Upper lobe of left lung (tissue), 4 donors: ENCODE results near the gene MISP3.

ENCODE experiments used
- EP300 ChIP-seq, 4 donors: sonication (generic); formaldehyde crosslinking; IDR thresholded peaks; one replicate each; pipeline ENCODE4 v1.5.1; 2017; ENCODE audit warnings: antibody characterized with exemption in 4 of 4, control low read depth in 2 of 4
- POLR2AphosphoS5 ChIP-seq, 2 donors: sonication (generic); formaldehyde crosslinking; IDR thresholded peaks; one replicate each; pipeline ENCODE4 v1.5.1; 2017; ENCODE audit warnings: antibody characterized with exemption in 2 of 2
- TF ChIP-seq, protein P1 (sequence below), 6 experiments: fragments of 450-650 bp in 4 of 6; fragments of 200-600 bp in 2 of 6; sonication (generic) in 2 of 6; IDR thresholded peaks; one replicate each; pipeline ENCODE4 v1.5.1; 2016 to 2019; ENCODE audit warnings: antibody characterized with exemption in 6 of 6

DNA sequence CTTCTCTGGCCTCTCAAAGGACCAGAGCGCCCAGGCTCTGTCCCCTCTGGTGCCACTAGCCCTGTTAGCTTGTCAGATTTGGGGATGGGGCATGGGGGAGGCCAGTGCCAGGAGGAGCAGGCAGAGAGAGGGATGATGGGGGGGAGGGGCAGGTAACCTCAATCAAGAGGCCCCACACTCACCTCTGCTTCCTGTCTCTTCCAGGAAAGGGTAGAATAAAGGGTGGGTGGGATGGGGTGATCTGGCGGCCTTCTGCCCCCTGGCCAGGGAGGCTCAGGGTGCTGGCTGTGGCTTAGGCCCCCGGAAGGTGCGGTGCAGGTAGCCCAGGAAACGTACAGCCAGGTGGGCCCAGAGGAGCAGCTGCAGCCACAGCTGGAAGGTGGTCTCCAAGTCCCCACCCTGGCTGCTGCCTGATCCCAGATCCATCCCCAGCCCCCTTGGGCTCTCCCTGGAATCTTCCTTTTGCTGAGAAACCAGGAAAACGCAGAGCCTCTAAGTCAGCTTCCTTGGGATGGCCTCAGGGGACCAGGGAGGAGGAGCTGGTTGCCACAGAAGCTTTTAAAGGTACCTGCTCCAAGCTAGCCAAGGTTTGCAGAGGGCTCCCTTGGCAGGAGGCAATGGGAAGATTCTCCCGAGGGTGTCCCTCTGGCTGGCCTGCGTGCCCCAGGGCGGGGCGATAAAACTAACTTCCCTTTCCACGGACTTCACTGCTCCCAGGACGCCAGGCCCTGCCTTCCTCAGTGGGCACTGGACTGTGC is 39.6 kb downstream of the MISP3 start:
- TF ChIP-seq, protein P1, sequence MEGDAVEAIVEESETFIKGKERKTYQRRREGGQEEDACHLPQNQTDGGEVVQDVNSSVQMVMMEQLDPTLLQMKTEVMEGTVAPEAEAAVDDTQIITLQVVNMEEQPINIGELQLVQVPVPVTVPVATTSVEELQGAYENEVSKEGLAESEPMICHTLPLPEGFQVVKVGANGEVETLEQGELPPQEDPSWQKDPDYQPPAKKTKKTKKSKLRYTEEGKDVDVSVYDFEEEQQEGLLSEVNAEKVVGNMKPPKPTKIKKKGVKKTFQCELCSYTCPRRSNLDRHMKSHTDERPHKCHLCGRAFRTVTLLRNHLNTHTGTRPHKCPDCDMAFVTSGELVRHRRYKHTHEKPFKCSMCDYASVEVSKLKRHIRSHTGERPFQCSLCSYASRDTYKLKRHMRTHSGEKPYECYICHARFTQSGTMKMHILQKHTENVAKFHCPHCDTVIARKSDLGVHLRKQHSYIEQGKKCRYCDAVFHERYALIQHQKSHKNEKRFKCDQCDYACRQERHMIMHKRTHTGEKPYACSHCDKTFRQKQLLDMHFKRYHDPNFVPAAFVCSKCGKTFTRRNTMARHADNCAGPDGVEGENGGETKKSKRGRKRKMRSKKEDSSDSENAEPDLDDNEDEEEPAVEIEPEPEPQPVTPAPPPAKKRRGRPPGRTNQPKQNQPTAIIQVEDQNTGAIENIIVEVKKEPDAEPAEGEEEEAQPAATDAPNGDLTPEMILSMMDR (IDR thresholded peaks at IDR 0.05): no peak
- no peak for TF ChIP-seq POLR2AphosphoS5 (IDR thresholded peaks at IDR 0.05)
- no peak for TF ChIP-seq EP300 (IDR thresholded peaks at IDR 0.05)
